ENCODE data around the gene GPRIN3. TPM values are rescaled to one million over a fixed set of nuclear protein-coding genes. Genes with fewer than 3 reads are reported as not detected.

Gene GPRIN3
- total RNA-seq, 1 experiment from 2014 or later: not detected

DNA sequence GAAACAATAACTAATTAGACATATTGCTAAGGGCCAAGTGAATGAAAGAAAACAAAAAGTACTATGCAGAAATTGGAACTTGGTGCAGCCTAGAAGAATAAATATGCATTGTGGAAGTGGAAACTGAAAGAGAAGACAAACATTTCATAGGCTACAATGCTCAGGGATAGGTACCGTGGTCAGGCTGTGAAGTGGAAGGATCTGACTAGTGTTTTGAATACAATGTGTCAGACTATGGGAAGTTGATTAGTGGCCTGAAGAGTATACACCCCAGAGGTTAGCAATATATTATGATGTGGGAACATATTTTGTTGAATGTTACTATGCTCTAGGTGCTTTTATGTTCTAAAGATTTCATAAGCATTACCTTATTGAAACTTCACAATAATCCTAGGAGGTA, 36.8 kb downstream of the GPRIN3 start:
- Histone ChIP-seq H3K36me3 (ENCODE audit: insufficient read depth, low read length, poor library complexity, severe bottlenecking) (no peaks in the 10 kb centered on the region), H3K27ac (ENCODE audit: low read depth, low read length, poor library complexity, severe bottlenecking) (no peak overlapping the region), H3K27me3 (replicated peaks; ENCODE audit: insufficient read depth, low read depth, low read length, poor library complexity) (no peaks in the 10 kb centered on the region), H3K9me3 (ENCODE audit: low read depth, low read length, poor library complexity, severe bottlenecking) (no peaks in the 10 kb centered on the region), H3K4me1 (ENCODE audit: insufficient read depth, low read length, poor library complexity, severe bottlenecking) (no peaks in the 10 kb centered on the region), H3K4me3 (ENCODE audit: low read depth, low read length, poor library complexity, severe bottlenecking) (no peak overlapping the region)
- TF ChIP-seq, protein P1, sequence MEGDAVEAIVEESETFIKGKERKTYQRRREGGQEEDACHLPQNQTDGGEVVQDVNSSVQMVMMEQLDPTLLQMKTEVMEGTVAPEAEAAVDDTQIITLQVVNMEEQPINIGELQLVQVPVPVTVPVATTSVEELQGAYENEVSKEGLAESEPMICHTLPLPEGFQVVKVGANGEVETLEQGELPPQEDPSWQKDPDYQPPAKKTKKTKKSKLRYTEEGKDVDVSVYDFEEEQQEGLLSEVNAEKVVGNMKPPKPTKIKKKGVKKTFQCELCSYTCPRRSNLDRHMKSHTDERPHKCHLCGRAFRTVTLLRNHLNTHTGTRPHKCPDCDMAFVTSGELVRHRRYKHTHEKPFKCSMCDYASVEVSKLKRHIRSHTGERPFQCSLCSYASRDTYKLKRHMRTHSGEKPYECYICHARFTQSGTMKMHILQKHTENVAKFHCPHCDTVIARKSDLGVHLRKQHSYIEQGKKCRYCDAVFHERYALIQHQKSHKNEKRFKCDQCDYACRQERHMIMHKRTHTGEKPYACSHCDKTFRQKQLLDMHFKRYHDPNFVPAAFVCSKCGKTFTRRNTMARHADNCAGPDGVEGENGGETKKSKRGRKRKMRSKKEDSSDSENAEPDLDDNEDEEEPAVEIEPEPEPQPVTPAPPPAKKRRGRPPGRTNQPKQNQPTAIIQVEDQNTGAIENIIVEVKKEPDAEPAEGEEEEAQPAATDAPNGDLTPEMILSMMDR (conservative IDR thresholded peaks at IDR 0.05; ENCODE audit: low read depth, low read length): no peak
- intact Hi-C loops (cut with micrococcal nuclease; ENCODE audit: unreplicated experiment): no loop called here
- no peak for DNase-seq (ENCODE audit: low spot score)
- POLR2A ChIA-PET (ENCODE audit: low non-redundant PET): no interaction called here
- BruUV-seq (replicated peaks): no TSS peak
- CTCF ChIA-PET: no interaction called here

DNA sequence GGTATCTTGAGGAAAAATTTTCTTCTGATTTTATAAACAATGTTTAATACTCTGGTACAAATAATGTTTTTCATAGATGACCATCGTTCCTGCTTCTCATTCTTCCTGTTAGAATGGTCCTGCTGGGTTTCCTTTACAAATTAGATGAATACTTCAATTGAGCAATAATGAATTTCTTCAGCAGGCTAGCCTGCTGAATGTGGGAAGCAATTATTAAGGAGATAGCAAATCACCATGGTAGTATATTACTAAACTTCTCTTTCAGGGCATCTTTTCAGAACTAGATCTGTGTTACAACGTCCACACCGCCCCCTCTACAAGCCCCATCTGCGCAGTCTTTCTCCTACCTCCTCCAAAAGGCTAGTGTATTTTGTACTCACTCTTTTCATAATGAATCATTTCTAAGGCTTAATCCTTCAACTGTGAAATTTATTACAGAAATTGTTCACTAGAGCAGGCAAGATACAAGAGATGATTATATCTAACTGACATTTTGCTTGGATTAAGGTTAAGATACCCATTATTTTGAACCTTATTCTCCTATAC, 38.4 kb downstream of the GPRIN3 start:
- intact Hi-C loops (cut with micrococcal nuclease; ENCODE audit: unreplicated experiment): no loop called here
- BruUV-seq (replicated peaks): no TSS peak
- H3K9me3 ChIP-seq (ENCODE audit: low read depth, low read length, poor library complexity, severe bottlenecking): no peaks in the 10 kb centered on the region

DNA sequence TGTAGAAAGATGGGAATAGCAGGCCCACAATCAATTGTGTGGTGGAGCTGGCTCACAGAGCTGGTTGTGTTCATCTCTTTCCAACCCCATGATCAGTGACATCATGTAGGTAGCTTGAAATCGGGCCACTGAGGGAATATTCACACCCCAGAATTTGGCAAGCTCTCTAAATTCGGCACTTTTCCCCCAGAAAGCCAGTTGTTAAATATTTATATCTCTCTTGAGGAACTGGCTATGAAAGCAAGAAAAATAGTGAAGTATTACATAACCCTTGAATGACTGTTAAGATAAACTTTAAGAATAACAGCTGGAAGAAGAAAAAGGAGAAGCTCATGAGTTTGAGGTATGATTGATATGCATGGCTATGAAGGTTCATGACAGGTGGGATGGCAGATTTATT, 38.9 kb downstream of the GPRIN3 start:
- no peaks in the 10 kb centered on the region for H3K4me1 ChIP-seq (ENCODE audit: insufficient read depth, low read length, poor library complexity, severe bottlenecking)
- no peak overlapping the region for H3K4me3 ChIP-seq (ENCODE audit: low read depth, low read length, poor library complexity, severe bottlenecking)
- no peak for DNase-seq (ENCODE audit: low spot score)
- ChIA-PET POLR2A (ENCODE audit: low non-redundant PET) (no interaction called here), CTCF (no interaction called here)
- H3K36me3 ChIP-seq (ENCODE audit: insufficient read depth, low read length, poor library complexity, severe bottlenecking): no peaks in the 10 kb centered on the region
- no peaks in the 10 kb centered on the region for H3K27me3 ChIP-seq (replicated peaks; ENCODE audit: insufficient read depth, low read depth, low read length, poor library complexity)
- BruUV-seq (replicated peaks): no TSS peak
- H3K9me3 ChIP-seq (ENCODE audit: low read depth, low read length, poor library complexity, severe bottlenecking): no peaks in the 10 kb centered on the region
- no peak for TF ChIP-seq EZH2 (IDR thresholded peaks at IDR 0.05; ENCODE audit: borderline replicate concordance, low read depth, low read length, poor library complexity, severe bottlenecking)
- TF ChIP-seq, protein P1 (conservative IDR thresholded peaks at IDR 0.05; ENCODE audit: low read depth, low read length): no peak
- intact Hi-C loops (cut with micrococcal nuclease; ENCODE audit: unreplicated experiment): no loop called here
- no peak overlapping the region for H3K27ac ChIP-seq (ENCODE audit: low read depth, low read length, poor library complexity, severe bottlenecking)

More for the DNA sequence above, 38.4 kb downstream of the GPRIN3 start:
- no peak for TF ChIP-seq EZH2 (IDR thresholded peaks at IDR 0.05; ENCODE audit: borderline replicate concordance, low read depth, low read length, poor library complexity, severe bottlenecking)
- TF ChIP-seq, protein P1 (conservative IDR thresholded peaks at IDR 0.05; ENCODE audit: low read depth, low read length): no peak
- Histone ChIP-seq H3K4me3 (ENCODE audit: low read depth, low read length, poor library complexity, severe bottlenecking) (no peak overlapping the region), H3K27ac (ENCODE audit: low read depth, low read length, poor library complexity, severe bottlenecking) (no peak overlapping the region), H3K4me1 (ENCODE audit: insufficient read depth, low read length, poor library complexity, severe bottlenecking) (no peaks in the 10 kb centered on the region), H3K36me3 (ENCODE audit: insufficient read depth, low read length, poor library complexity, severe bottlenecking) (no peaks in the 10 kb centered on the region), H3K27me3 (replicated peaks; ENCODE audit: insufficient read depth, low read depth, low read length, poor library complexity) (no peaks in the 10 kb centered on the region)
- DNase-seq (ENCODE audit: low spot score): no peak
- CTCF ChIA-PET: no interaction called here
- POLR2A ChIA-PET (ENCODE audit: low non-redundant PET): no interaction called here

Data from A673 (cell line).